ENCODE measurements around the gene CA4. TPM values are rescaled to one million over a fixed set of nuclear protein-coding genes. Genes with fewer than 3 reads are reported as not detected.

Gene CA4
- total RNA-seq, 4 donors from 2014 or later = 0.45 to 1.3 (median 1.1) TPM; not detected in 1

DNA sequence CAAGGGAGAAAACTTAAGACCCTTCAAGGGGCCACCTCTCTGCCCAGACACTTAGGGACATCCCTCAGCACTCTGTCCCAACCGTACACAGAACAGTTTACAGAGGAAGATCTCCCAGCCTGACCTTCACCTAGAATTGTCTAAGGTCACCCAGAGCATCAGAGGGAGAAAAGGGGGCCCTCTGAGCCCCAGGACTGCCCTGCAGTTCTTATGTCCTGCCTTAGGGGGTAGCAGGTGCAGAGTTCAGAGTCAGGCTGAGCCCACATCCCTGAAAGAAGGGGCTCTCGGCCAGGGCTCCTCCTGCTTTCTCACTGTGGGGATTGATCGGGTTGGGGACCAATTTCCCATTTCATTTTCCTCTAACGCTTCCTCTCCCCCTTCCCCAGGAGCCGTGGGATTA lies 15.4 kb downstream of the CA4 start:
- Histone ChIP-seq H3K4me3 (no peak overlapping the region), H3K4me1 (peaks cover 0 to 21% (median 4%) of the 10 kb centered on the region in 3 donors), H3K9me3 (no peaks in the 10 kb centered on the region), H3K27me3 (peaks cover 0 to 41% (median 0%) of the 10 kb centered on the region in 4 donors), H3K36me3 (no peaks in the 10 kb centered on the region), H3K27ac (no peak overlapping the region)
- intact Hi-C loops (cut with DNase I) = no loop called here
- WGBS, 2 donors = 39 to 76% methylated on average over 5 of the region's 5 CpGs
- TF ChIP-seq, protein P1, sequence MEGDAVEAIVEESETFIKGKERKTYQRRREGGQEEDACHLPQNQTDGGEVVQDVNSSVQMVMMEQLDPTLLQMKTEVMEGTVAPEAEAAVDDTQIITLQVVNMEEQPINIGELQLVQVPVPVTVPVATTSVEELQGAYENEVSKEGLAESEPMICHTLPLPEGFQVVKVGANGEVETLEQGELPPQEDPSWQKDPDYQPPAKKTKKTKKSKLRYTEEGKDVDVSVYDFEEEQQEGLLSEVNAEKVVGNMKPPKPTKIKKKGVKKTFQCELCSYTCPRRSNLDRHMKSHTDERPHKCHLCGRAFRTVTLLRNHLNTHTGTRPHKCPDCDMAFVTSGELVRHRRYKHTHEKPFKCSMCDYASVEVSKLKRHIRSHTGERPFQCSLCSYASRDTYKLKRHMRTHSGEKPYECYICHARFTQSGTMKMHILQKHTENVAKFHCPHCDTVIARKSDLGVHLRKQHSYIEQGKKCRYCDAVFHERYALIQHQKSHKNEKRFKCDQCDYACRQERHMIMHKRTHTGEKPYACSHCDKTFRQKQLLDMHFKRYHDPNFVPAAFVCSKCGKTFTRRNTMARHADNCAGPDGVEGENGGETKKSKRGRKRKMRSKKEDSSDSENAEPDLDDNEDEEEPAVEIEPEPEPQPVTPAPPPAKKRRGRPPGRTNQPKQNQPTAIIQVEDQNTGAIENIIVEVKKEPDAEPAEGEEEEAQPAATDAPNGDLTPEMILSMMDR (IDR thresholded peaks at IDR 0.05) = no peak
- no peak for TF ChIP-seq POLR2A (IDR thresholded peaks at IDR 0.05)
- no peak for DNase-seq

DNA sequence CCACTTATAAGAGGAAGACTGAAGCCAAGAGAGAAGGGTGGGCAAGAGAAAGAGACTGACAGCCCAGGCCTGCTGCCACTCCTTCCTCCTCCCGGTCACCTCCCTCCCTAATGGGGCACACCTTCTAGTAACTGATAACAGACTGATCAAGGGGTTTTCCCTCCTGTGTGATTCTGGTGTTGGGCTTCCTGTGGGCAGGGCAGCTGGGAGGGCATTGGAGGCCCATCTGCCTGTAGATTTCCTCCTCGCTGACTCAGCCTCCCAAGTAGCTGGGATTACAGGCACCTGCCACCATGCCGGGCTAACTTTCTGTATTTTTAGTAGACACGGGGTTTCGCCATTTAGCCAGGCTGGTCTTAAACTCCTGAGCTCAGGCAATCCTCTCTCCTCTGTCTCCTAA lies 16.2 kb downstream of the CA4 start:
- peaks cover 0 to 23% (median 6%) of the 10 kb centered on the region in 3 donors for H3K4me1 ChIP-seq
- no peak for DNase-seq

DNA sequence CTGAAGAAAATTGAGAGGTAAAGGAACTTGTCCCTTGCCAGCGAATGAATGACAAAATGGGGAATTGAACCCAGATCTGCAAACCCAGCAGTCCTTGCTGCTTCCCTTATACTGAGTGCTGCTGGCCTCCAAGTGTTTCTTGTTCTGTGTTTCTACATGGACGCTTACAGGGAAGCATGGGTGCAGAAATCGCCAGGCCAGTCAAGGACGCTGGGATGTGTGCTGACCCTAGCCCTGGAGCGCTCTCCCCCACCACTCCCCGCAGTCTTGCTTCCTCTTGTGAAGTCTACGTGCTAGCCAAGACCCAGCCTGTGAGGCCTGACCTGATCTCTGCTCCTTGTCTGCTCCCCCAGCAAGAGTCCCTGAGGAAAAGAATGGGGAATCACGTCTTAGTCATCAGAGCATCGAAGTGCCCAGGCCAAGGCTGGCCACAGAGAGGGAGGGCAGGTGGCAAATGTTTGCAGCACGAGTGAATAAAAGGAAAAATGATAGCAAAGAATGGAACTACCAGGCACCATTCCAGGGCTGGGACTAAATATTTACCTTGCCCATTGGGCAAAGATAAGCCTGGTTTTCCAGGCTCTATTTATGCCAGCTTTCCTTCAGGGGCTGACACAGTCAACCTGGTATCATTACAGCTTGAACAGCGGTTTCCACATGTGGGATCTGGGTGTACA lies 17.4 kb downstream of the CA4 start:
- H3K4me1 ChIP-seq = peaks cover 0 to 11% (median 6%) of the 10 kb centered on the region in 3 donors
- no peak for DNase-seq
- no peaks in the 10 kb centered on the region for H3K36me3 ChIP-seq
- intact Hi-C loops (cut with DNase I) = no loop called here
- H3K27me3 ChIP-seq = peaks cover 0 to 21% (median 0%) of the 10 kb centered on the region in 4 donors
- no peak overlapping the region for H3K4me3 ChIP-seq
- TF ChIP-seq POLR2A (IDR thresholded peaks at IDR 0.05) = no peak
- TF ChIP-seq, protein P1 (IDR thresholded peaks at IDR 0.05) = no peak
- no peak overlapping the region for H3K27ac ChIP-seq
- WGBS, 2 donors = 45 to 62% methylated on average over 5 to 9 of the region's 11 CpGs
- H3K9me3 ChIP-seq = no peaks in the 10 kb centered on the region

More for the DNA sequence above, 16.2 kb downstream of the CA4 start:
- TF ChIP-seq, protein P1 (IDR thresholded peaks at IDR 0.05) = no peak
- no peak for TF ChIP-seq POLR2A (IDR thresholded peaks at IDR 0.05)
- Histone ChIP-seq H3K36me3 (no peaks in the 10 kb centered on the region), H3K9me3 (no peaks in the 10 kb centered on the region), H3K27ac (no peak overlapping the region), H3K4me3 (no peak overlapping the region), H3K27me3 (peaks cover 0 to 33% (median 0%) of the 10 kb centered on the region in 4 donors)
- intact Hi-C loops (cut with DNase I) = no loop called here
- 37 to 65% methylated on average over 5 of the region's 5 CpGs for WGBS, 2 donors

DNA sequence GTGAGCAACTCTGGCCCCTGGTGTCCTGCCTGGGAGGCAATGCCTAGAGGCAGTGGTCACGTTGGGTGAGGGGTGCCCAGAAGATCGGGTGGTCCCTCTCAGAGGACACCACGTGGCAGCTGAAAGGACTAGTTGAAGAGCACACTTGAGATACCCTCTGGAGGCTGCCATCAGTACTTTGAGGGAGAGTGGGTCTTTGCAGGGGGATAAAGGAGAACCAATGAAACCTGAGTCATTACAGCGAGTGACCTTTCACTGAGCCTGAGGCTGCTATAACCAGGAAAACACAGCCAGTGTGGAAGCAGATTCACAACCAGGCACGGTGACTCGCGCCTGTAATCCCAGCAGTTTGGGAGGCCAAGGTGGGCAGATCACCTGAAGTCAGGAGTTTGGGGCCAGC lies 18.9 kb downstream of the CA4 start:
- Histone ChIP-seq H3K9me3 (no peaks in the 10 kb centered on the region), H3K4me3 (no peak overlapping the region), H3K4me1 (peaks cover 0 to 10% (median 6%) of the 10 kb centered on the region in 3 donors), H3K36me3 (no peaks in the 10 kb centered on the region), H3K27me3 (peaks cover 0 to 10% (median 0%) of the 10 kb centered on the region in 4 donors), H3K27ac (no peak overlapping the region)
- TF ChIP-seq POLR2A (IDR thresholded peaks at IDR 0.05) = no peak
- TF ChIP-seq, protein P1 (IDR thresholded peaks at IDR 0.05) = no peak
- DNase-seq = no peak
- WGBS, 2 donors = 57 to 60% methylated on average over 5 to 7 of the region's 7 CpGs
- intact Hi-C loops (cut with DNase I) = no loop called here

GRCh38 chr17:60169921-60170817 lies 20.4 kb downstream of the CA4 start:
- H3K9me3 ChIP-seq = no peaks in the 10 kb centered on the region
- H3K4me3 ChIP-seq = no peak overlapping the region
- TF ChIP-seq, protein P1 (IDR thresholded peaks at IDR 0.05) = no peak
- no peak for TF ChIP-seq POLR2A (IDR thresholded peaks at IDR 0.05)
- H3K36me3 ChIP-seq = no peaks in the 10 kb centered on the region
- DNase-seq = no peak
- 67 to 69% methylated on average over 10 of the region's 10 CpGs for WGBS, 2 donors
- H3K4me1 ChIP-seq = peaks cover 0 to 10% (median 6%) of the 10 kb centered on the region in 3 donors
- intact Hi-C loops (cut with DNase I) = no loop called here
- peak overlapping the region in 2 of 4 donors; percentile 9 to 55 for H3K27ac ChIP-seq
- peaks cover 0 to 10% (median 0%) of the 10 kb centered on the region in 4 donors for H3K27me3 ChIP-seq
